Measurements from ENCODE around the gene MSI2.

Gene MSI2

GRCh38 chr17:57462007-57462579, 205.8 kb downstream of the MSI2 start:
- DNase-seq (ENCODE audit: low spot score), result no peak

GRCh38 chr17:57463103-57463885, 207.0 kb downstream of the MSI2 start:
- no peak for DNase-seq (ENCODE audit: low spot score)

GRCh38 chr17:57464191-57464864, 208.0 kb downstream of the MSI2 start:
- no peak for DNase-seq (ENCODE audit: low spot score)

- no peak for DNase-seq (ENCODE audit: low spot score)
These were observed 209.3 kb downstream of the MSI2 start for GRCh38 chr17:57465610-57466009.

GRCh38 chr17:57466017-57466471, 209.7 kb downstream of the MSI2 start:
- DNase-seq (ENCODE audit: low spot score), result no peak

GRCh38 chr17:57466521-57466920, 210.2 kb downstream of the MSI2 start:
- no peak for DNase-seq (ENCODE audit: low spot score)

GRCh38 chr17:57467226-57467625, 210.9 kb downstream of the MSI2 start:
- no peak for DNase-seq (ENCODE audit: low spot score)

GRCh38 chr17:57467801-57468200, 211.5 kb downstream of the MSI2 start:
- no peak for DNase-seq (ENCODE audit: low spot score)

- no peak for DNase-seq (ENCODE audit: low spot score)
These were observed 212.8 kb downstream of the MSI2 start for GRCh38 chr17:57468932-57469775.

GRCh38 chr17:57470906-57471305, 214.6 kb downstream of the MSI2 start:
- DNase-seq (ENCODE audit: low spot score), result no peak

GRCh38 chr17:57471868-57472368, 215.6 kb downstream of the MSI2 start:
- DNase-seq (ENCODE audit: low spot score), result no peak

- DNase-seq (ENCODE audit: low spot score), result no peak
These were observed 219.5 kb downstream of the MSI2 start for GRCh38 chr17:57475796-57476195.

- no peak for DNase-seq (ENCODE audit: low spot score)
These were observed 221.4 kb downstream of the MSI2 start for GRCh38 chr17:57477522-57478362.

- no peak for DNase-seq (ENCODE audit: low spot score)
These were observed 222.3 kb downstream of the MSI2 start for GRCh38 chr17:57478478-57479250.

- no peak for DNase-seq (ENCODE audit: low spot score)
These were observed 224.3 kb downstream of the MSI2 start for GRCh38 chr17:57480438-57481196.

- no peak for DNase-seq (ENCODE audit: low spot score)
These were observed 225.6 kb downstream of the MSI2 start for GRCh38 chr17:57481910-57482391.

GRCh38 chr17:57482657-57483056, 226.3 kb downstream of the MSI2 start:
- no peak for DNase-seq (ENCODE audit: low spot score)

GRCh38 chr17:57484081-57484666, 227.9 kb downstream of the MSI2 start:
- DNase-seq (ENCODE audit: low spot score), result no peak

Data from putamen (tissue), 1 donor.